Mesendoderm (in vitro differentiated cells): ENCODE results near the gene TNIK.
"Not testable (repeated sequence)": the region's sequence is repeated elsewhere in the genome, so short reads cannot be mapped to it uniquely, and the experiment has no call there.

ENCODE experiments used
- DNase-seq: peaks from one replicate; pipeline ENCODE4 v3.0.0; 2013
- H2AK5ac ChIP-seq: 2 replicates; pipeline ENCODE4 v1.6.1; 2013; ENCODE audit warnings: low read length, inconsistent platforms
- H2BK120ac ChIP-seq: 2 replicates; pipeline ENCODE4 v1.6.1; 2013; ENCODE audit warnings: low read depth, mild to moderate bottlenecking, low read length, moderate library complexity, mixed read lengths
- H2BK15ac ChIP-seq: replicated peaks from 2 replicates; pipeline ENCODE4 v1.6.1; 2013; ENCODE audit warnings: low read depth, mild to moderate bottlenecking, moderate library complexity
- H2BK5ac ChIP-seq: 2 replicates; pipeline ENCODE4 v1.6.1; 2013; ENCODE audit warnings: low read length, inconsistent platforms
- H3K18ac ChIP-seq: 2 replicates; pipeline ENCODE4 v1.6.1; 2013; ENCODE audit warnings: mild to moderate bottlenecking, low read length, mixed read lengths
- H3K23ac ChIP-seq: one replicate; pipeline ENCODE4 v1.6.1; 2013; ENCODE audit warnings: low read length
- H3K27ac ChIP-seq: 2 replicates; pipeline ENCODE4 v1.5.1; 2013; ENCODE audit warnings: low read depth, mild to moderate bottlenecking, inconsistent platforms, low read length, moderate library complexity
- H3K27me3 ChIP-seq: 2 replicates; pipeline ENCODE4 v1.6.1; 2013; ENCODE audit warnings: low read length, control low read depth, mild to moderate bottlenecking, inconsistent platforms; ENCODE audit not compliant: insufficient read depth, poor library complexity
- H3K36me3 ChIP-seq: 2 replicates; pipeline ENCODE4 v1.6.1; 2013; ENCODE audit warnings: low read length, inconsistent platforms; ENCODE audit not compliant: control insufficient read depth, insufficient read depth
- H3K4ac ChIP-seq: one replicate; pipeline ENCODE4 v1.6.1; 2013; ENCODE audit warnings: low read depth, mild to moderate bottlenecking, low read length, moderate library complexity
- H3K4me1 ChIP-seq: 2 replicates; pipeline ENCODE4 v1.6.1; 2013; ENCODE audit warnings: low read depth, low read length, inconsistent platforms; ENCODE audit not compliant: control insufficient read depth
- H3K4me2 ChIP-seq: 2 replicates; pipeline ENCODE4 v1.6.1; 2013; ENCODE audit warnings: low read length
- H3K4me3 ChIP-seq: 2 replicates; pipeline ENCODE4 v1.5.1; 2013; ENCODE audit warnings: mild to moderate bottlenecking, low read length
- H3K56ac ChIP-seq: one replicate; pipeline ENCODE4 v1.6.1; 2013; ENCODE audit warnings: low read length
- H3K79me1 ChIP-seq: 2 replicates; pipeline ENCODE4 v1.6.1; 2013; ENCODE audit warnings: low read length, inconsistent platforms
- H3K79me2 ChIP-seq: 2 replicates; pipeline ENCODE4 v1.6.1; 2013; ENCODE audit warnings: mild to moderate bottlenecking, low read length; ENCODE audit not compliant: control insufficient read depth, insufficient read depth
- H3K9ac ChIP-seq: 2 replicates; pipeline ENCODE4 v1.6.1; 2013; ENCODE audit warnings: low read length, inconsistent platforms
- H4K5ac ChIP-seq: one replicate; pipeline ENCODE4 v1.6.1; 2013; ENCODE audit warnings: low read length
- H4K8ac ChIP-seq: one replicate; pipeline ENCODE4 v1.6.1; 2013; ENCODE audit warnings: low read depth, mild to moderate bottlenecking, control low read depth, low read length, moderate library complexity
- WGBS: extraction: QIAGEN DNeasy Blood & Tissue Kit; methylation state at CpG from one replicate; pipeline ENCODE4 v1.1.7; 2013; ENCODE audit warnings: low lambda C conversion rate, missing lambda C conversion rate; ENCODE audit not compliant: insufficient coverage; ENCODE audit errors: extremely low coverage; 5-methylcytosine and 5-hydroxymethylcytosine counted together

TNIK gene

DNA sequence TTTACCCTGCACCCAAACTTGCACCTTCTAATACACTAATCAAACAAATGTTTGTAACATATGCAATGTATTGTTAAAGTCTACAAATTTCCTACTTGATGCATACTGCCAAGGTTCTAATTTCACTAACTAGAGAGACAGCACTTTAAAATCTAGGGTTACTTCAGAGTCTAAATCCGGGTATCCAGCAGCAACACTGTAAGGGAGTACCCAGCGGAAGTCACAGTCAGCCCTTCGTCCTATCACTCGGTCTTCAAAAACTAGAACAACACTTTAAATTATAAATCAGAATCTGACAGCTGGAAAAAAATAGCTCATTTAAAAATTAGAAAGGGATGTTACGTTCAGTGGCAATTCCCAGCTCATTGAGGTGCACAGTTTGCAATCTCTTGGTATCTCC, 8.3 kb downstream of the TNIK start:
- Histone ChIP-seq H3K27ac (no peak overlapping the region), H2BK15ac (no peak overlapping the region), H3K4me2 (no peak overlapping the region), H2BK5ac (no peak overlapping the region), H4K5ac (no peak overlapping the region), H3K4me3 (no peak overlapping the region), H3K9ac (no peak overlapping the region), H3K18ac (peak overlapping the region; percentile 68), H3K27me3 (no peaks in the 10 kb centered on the region), H3K4me1 (no peaks in the 10 kb centered on the region), H3K79me1 (peaks cover 4% of the 10 kb centered on the region), H3K56ac (no peak overlapping the region), H3K79me2 (peaks cover 24% of the 10 kb centered on the region), H2BK120ac (no peak overlapping the region), H3K4ac (no peak overlapping the region), H4K8ac (no peak overlapping the region), H2AK5ac (no peak overlapping the region), H3K23ac (no peak overlapping the region), H3K36me3 (no peaks in the 10 kb centered on the region)
- no peak for DNase-seq
- WGBS = no CpG with 5 or more reads among the region's 5 CpGs

DNA sequence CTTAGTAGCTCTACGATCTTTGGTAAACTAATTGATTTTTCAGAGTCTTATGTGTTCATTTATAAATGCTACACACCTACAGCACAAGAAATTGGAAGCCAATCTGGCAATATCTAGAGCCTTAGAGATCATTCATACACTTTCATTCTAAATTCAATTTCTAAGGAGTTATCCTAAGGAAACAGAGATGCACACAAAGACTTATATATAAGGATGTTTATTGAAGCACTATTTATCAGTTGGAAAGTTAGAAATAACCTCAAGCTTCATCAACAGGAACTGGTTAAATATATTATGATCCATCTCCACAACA, 12.7 kb downstream of the TNIK start:
- not testable (repeated sequence) for H2BK5ac ChIP-seq, H4K8ac ChIP-seq, H3K23ac ChIP-seq, H3K4me2 ChIP-seq, H2AK5ac ChIP-seq, H3K9ac ChIP-seq, H2BK15ac ChIP-seq, H3K56ac ChIP-seq, H3K4me3 ChIP-seq, H3K36me3 ChIP-seq, H3K4me1 ChIP-seq, H3K18ac ChIP-seq, H3K79me1 ChIP-seq, DNase-seq, H4K5ac ChIP-seq, H3K4ac ChIP-seq, H2BK120ac ChIP-seq, H3K27me3 ChIP-seq, H3K27ac ChIP-seq
- H3K79me2 ChIP-seq = peaks cover 11% of the 10 kb centered on the region
- WGBS = no CpG with 5 or more reads among the region's 1 CpG

DNA sequence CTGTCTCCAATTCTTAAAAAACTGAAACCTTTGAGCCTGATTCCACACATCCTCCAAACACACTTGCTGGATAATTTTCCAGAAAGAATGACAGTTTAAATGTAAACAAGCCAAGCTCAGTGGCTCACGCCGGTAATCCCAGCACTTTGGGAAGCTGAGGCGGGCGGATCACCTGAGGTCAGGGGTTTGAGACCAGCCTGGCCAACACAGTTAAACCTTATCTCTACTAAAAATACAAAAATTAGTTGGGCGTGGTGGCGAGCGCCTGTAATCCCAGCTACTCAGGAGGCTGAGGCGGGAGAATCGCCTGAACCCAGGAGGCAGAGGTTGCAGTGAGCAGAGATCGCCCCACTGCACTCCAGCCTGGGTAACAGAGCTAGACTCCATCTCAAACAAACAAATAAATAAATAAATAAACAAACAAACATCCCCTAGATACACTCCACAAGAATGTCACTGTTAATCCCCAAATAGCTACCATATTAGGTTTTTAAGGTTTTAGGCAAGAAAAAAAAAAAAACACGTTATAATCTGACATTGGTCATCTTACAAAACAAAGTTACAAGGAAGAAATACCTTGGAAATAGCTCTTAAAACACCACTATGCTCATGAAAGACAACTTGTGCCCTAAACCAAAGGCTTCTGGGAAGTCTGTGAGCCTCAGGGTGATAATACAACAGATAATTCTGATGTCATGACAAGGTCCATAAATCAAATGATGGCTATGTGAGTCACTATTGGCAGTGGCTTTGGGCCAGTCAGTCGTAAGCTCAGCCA, 13.2 kb downstream of the TNIK start:
- Histone ChIP-seq H3K36me3 (no peaks in the 10 kb centered on the region), H2BK120ac (no peak overlapping the region), H3K79me1 (peaks cover 2% of the 10 kb centered on the region), H3K27ac (no peak overlapping the region), H4K5ac (no peak overlapping the region), H2BK5ac (no peak overlapping the region), H3K23ac (no peak overlapping the region), H3K18ac (no peak overlapping the region), H2BK15ac (no peak overlapping the region), H4K8ac (no peak overlapping the region), H3K4me2 (no peak overlapping the region), H3K56ac (no peak overlapping the region), H3K4me3 (no peak overlapping the region), H3K4ac (no peak overlapping the region), H3K79me2 (peaks cover 7% of the 10 kb centered on the region), H2AK5ac (no peak overlapping the region), H3K4me1 (peaks cover 7% of the 10 kb centered on the region), H3K9ac (no peak overlapping the region), H3K27me3 (no peaks in the 10 kb centered on the region)
- no peak for DNase-seq
- no CpG with 5 or more reads among the region's 12 CpGs for WGBS

DNA sequence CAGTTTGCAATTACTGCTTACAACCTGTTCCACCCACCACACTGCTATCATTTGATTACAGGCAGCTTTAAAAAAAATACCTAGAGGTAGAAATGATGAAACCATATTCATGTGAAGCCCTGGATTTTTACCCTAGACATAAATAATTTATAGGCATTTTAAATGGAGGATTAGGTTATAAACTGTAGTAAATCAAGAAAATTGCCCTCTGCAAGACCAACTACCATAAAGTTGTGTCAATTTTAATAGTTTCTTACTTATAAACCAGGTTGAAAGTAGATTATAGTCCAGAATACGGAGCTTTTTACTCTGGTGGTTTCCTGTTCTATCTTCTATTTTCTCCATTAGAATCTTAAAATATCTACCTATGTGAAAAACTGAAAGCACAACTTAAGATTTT, 13.9 kb downstream of the TNIK start:
- Histone ChIP-seq H3K4me2 (no peak overlapping the region), H3K4ac (no peak overlapping the region), H3K4me3 (no peak overlapping the region), H2BK5ac (no peak overlapping the region), H4K8ac (no peak overlapping the region), H3K27me3 (no peaks in the 10 kb centered on the region), H3K18ac (no peak overlapping the region), H3K4me1 (peaks cover 7% of the 10 kb centered on the region), H3K27ac (no peak overlapping the region), H3K79me1 (peaks cover 2% of the 10 kb centered on the region), H2AK5ac (no peak overlapping the region), H3K79me2 (peaks cover 4% of the 10 kb centered on the region), H2BK120ac (no peak overlapping the region), H2BK15ac (no peak overlapping the region), H3K36me3 (no peaks in the 10 kb centered on the region), H3K9ac (no peak overlapping the region), H3K23ac (no peak overlapping the region), H3K56ac (no peak overlapping the region), H4K5ac (no peak overlapping the region)
- no CpG with 5 or more reads among the region's 1 CpG for WGBS
- no peak for DNase-seq

DNA sequence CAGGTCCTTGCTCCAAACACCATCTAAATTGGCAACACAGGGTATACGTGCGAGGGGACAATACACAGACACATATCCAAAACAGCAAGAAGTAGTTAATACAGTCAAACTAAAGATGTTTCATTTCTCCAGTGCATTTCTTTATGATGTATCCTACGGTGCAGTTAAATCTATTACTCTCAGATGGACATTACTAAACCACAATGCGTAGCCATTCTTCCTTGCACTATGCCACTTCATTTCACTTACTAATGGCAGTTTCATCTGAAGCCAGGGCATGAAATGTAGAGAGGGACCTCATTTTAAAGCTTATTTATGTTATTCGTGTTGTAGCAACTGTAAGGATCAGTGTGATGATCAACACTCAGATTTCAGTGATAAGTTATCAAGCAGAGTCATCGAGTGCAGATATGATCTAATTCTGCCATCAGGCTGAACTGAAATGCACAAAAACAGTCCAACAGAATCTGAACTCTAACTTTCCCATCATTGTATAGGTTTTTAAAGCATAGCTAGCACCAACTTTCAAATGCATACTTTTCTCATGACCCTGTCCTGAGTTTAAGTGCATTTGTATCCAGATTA, 14.5 kb downstream of the TNIK start:
- Histone ChIP-seq H3K27ac (no peak overlapping the region), H3K4ac (no peak overlapping the region), H4K5ac (no peak overlapping the region), H2AK5ac (peak overlapping the region; percentile 18), H3K4me2 (no peak overlapping the region), H2BK5ac (no peak overlapping the region), H3K36me3 (no peaks in the 10 kb centered on the region), H3K23ac (no peak overlapping the region), H3K79me2 (no peaks in the 10 kb centered on the region), H3K4me3 (no peak overlapping the region), H2BK15ac (no peak overlapping the region), H2BK120ac (no peak overlapping the region), H3K4me1 (peaks cover 7% of the 10 kb centered on the region), H3K9ac (no peak overlapping the region), H3K18ac (peak overlapping the region; percentile 80), H4K8ac (no peak overlapping the region), H3K79me1 (no peaks in the 10 kb centered on the region), H3K27me3 (no peaks in the 10 kb centered on the region), H3K56ac (no peak overlapping the region)
- no CpG with 5 or more reads among the region's 6 CpGs for WGBS
- no peak for DNase-seq
